CD14-positive monocyte (primary cell): ENCODE results near the gene PHC2. TPM values are rescaled to one million over a fixed set of nuclear protein-coding genes. Genes with fewer than 3 reads are reported as not detected.

Experiments
- DNase-seq, 3 donors: peaks; one replicate each; pipeline ENCODE4 v3.0.0-alpha.2; 2011 to 2022
- H2AFZ ChIP-seq: 2 replicates; pipeline ENCODE4 v1.6.0; 2012; ENCODE audit warnings: mild to moderate bottlenecking, low read depth, low read length, inconsistent platforms; ENCODE audit not compliant: insufficient read depth, poor library complexity, severe bottlenecking
- H3K27ac ChIP-seq, 2 donors: 1 replicate in 1 of 2; 2 replicates in 1 of 2; pipeline ENCODE4 v1.5.1; 2012 to 2013; ENCODE audit warnings: low read length in 2 of 2, control low read depth in 1 of 2, inconsistent platforms in 1 of 2, low read depth in 1 of 2, mild to moderate bottlenecking in 1 of 2
- H3K27me3 ChIP-seq, 2 donors: one replicate each; pipeline versions ENCODE4 v1.6.0 to v1.6.1; 2011 to 2013; ENCODE audit warnings: low read length in 2 of 2; ENCODE audit not compliant: control insufficient read depth in 2 of 2, insufficient read depth in 2 of 2
- H3K36me3 ChIP-seq, 2 donors: replicated peaks in 1 of 2; 1 replicate in 1 of 2; 2 replicates in 1 of 2; pipeline versions ENCODE4 v1.5.1 to v1.6.1; 2012 to 2013; ENCODE audit warnings: low read length in 2 of 2, control low read depth in 1 of 2, inconsistent platforms in 1 of 2, mild to moderate bottlenecking in 1 of 2; ENCODE audit not compliant: insufficient read depth in 2 of 2, control insufficient read depth in 1 of 2
- H3K4me1 ChIP-seq, 2 donors: 1 replicate in 1 of 2; 2 replicates in 1 of 2; pipeline versions ENCODE4 v1.5.1 to v1.6.1; 2012 to 2013; ENCODE audit warnings: low read length in 2 of 2, control low read depth in 1 of 2, inconsistent platforms in 1 of 2, mild to moderate bottlenecking in 1 of 2, moderate library complexity in 1 of 2; ENCODE audit not compliant: insufficient read depth in 2 of 2, control insufficient read depth in 1 of 2
- H3K4me2 ChIP-seq: replicated peaks from 2 replicates; pipeline ENCODE3; 2012; ENCODE audit warnings: low read length, moderate library complexity, mild to moderate bottlenecking; ENCODE audit not compliant: poor library complexity, severe bottlenecking; ENCODE audit errors: extremely low read depth
- H3K4me3 ChIP-seq, 3 experiments: fragments of 200-600 bp in 1 of 3; sonication (generic) in 1 of 3; replicated peaks in 1 of 3; 1 replicate in 2 of 3; 2 replicates in 1 of 3; pipeline ENCODE4 v1.5.1; 2011 to 2013; ENCODE audit warnings: low read length in 3 of 3, mild to moderate bottlenecking in 3 of 3, control low read depth in 2 of 3, low read depth in 2 of 3, inconsistent platforms in 1 of 3, moderate library complexity in 1 of 3
- H3K79me2 ChIP-seq: 2 replicates; pipeline ENCODE4 v1.6.0; 2012; ENCODE audit warnings: mild to moderate bottlenecking, control low read depth, inconsistent platforms, low read length, moderate library complexity; ENCODE audit not compliant: insufficient read depth
- H3K9ac ChIP-seq: 2 replicates; pipeline ENCODE4 v1.6.0; 2017; ENCODE audit warnings: low read length, mild to moderate bottlenecking; ENCODE audit not compliant: insufficient read depth, poor library complexity, severe bottlenecking
- H3K9me3 ChIP-seq, 2 donors: replicated peaks in 1 of 2; 1 replicate in 1 of 2; 2 replicates in 1 of 2; pipeline versions ENCODE4 v1.5.1 to v1.6.1; 2012 to 2013; ENCODE audit warnings: low read length in 2 of 2, control low read depth in 1 of 2; ENCODE audit not compliant: control insufficient read depth in 1 of 2, insufficient read depth in 1 of 2
- H4K20me1 ChIP-seq: 2 replicates; pipeline ENCODE4 v1.6.0; 2012; ENCODE audit warnings: mild to moderate bottlenecking, low read length, control low read depth, moderate library complexity; ENCODE audit not compliant: insufficient read depth
- H3K27ac Mint-ChIP-seq, 7 donors: one replicate each; pipeline ENCODE4 v1.8.0; 2020; ENCODE audit warnings: mild to moderate bottlenecking in 7 of 7, mixed read lengths in 7 of 7, moderate library complexity in 6 of 7, inconsistent platforms in 2 of 7
- H3K27me3 Mint-ChIP-seq, 3 donors: one replicate each; pipeline ENCODE4 v1.8.0; 2021 to 2022; ENCODE audit warnings: low read depth in 3 of 3, mild to moderate bottlenecking in 3 of 3, mixed read lengths in 3 of 3, moderate library complexity in 3 of 3, inconsistent platforms in 1 of 3
- H3K36me3 Mint-ChIP-seq, 2 donors: one replicate each; pipeline ENCODE4 v1.8.0; 2020; ENCODE audit warnings: mixed read lengths in 2 of 2, inconsistent platforms in 1 of 2, mild to moderate bottlenecking in 1 of 2
- H3K4me1 Mint-ChIP-seq: one replicate; pipeline ENCODE4 v1.8.0; 2020; ENCODE audit warnings: mild to moderate bottlenecking, mixed read lengths
- H3K4me3 Mint-ChIP-seq, 2 donors: one replicate each; pipeline ENCODE4 v1.8.0; 2020; ENCODE audit warnings: mild to moderate bottlenecking in 2 of 2, mixed read lengths in 2 of 2, moderate library complexity in 1 of 2
- H3K9me3 Mint-ChIP-seq, 7 donors: one replicate each; pipeline ENCODE4 v1.8.0; 2020 to 2022; ENCODE audit warnings: mixed read lengths in 7 of 7, mild to moderate bottlenecking in 6 of 7, moderate library complexity in 6 of 7, inconsistent platforms in 2 of 7
- WGBS: methylation state at CpG from one replicate; pipeline ENCODE4 v1.1.5; 2013; ENCODE audit warnings: missing lambda C conversion rate; ENCODE audit not compliant: insufficient coverage; 5-methylcytosine and 5-hydroxymethylcytosine counted together
- intact Hi-C, 2 donors: fragments of 100-400 bp; cut with micrococcal nuclease; formaldehyde crosslinking; loops; one replicate each; pipeline versions ENCODE4 v1.15.0 to v1.15.1; 2023
- polyA plus RNA-seq, 3 donors: library from polyadenylated mRNA; depleted of rRNA in 1 of 3; unstranded in 2 of 3; stranded (reverse) in 1 of 3; fragments of 300-500 nt in 2 of 3; fragments of >200 nt in 1 of 3; fragmentation: Illumina TruSeq in 2 of 3; gene quantifications; 1 replicate in 2 of 3; 2 replicates in 1 of 3; pipeline ENCODE4 v1.2.3, GENCODE V29; 2012 to 2021
- TF ChIP-seq, protein P1 (sequence below): fragments of 200-600 bp; IDR thresholded peaks from one replicate; pipeline ENCODE4 v1.8.0; 2022; ENCODE audit warnings: antibody characterized with exemption, mild to moderate bottlenecking

The PHC2 gene
- polyA plus RNA-seq, 3 donors: 18.9 to 85.3 (median 53.1) TPM

DNA sequence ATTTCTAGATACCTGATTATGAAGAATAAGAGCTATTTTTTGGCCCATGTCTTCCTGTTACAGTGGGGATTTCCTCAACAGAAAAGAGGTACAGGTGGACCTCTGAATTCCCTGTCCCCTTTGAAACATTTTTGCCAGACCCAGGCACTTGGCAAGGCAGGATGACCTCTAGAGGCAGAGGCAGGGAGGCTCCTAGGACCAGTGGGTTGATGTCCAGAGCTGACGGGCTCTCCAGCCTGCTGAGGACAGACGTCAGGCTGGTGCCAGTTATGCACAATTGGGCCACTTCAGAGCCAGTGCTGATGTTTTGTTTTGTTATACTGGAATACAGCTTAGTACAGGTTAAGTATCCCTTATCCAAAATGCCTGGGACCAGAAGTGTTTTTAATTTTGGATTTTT is 91.5 kb downstream of the PHC2 start:
- Histone ChIP-seq H3K36me3 (peaks cover 13 to 31% of the 10 kb centered on the region in 2 donors), H2AFZ (no peak overlapping the region), H3K27ac (peak overlapping the region; percentile 66 to 85), H3K4me1 (peaks cover 82 to 99% of the 10 kb centered on the region in 2 donors), H4K20me1 (peaks cover 91% of the 10 kb centered on the region), H3K79me2 (peaks cover 86% of the 10 kb centered on the region), H3K4me2 (peak overlapping the region; percentile 69), H3K27me3 (no peaks in the 10 kb centered on the region), H3K4me3 (peak overlapping the region in 2 of 3 experiments; percentile 14 to 65), H3K9me3 (no peaks in the 10 kb centered on the region), H3K9ac (peak overlapping the region; percentile 39)
- peak overlapping the region; percentile 87 to 96 (median 91) for H3K27ac Mint-ChIP-seq
- H3K36me3 Mint-ChIP-seq: peaks cover 33 to 42% of the 10 kb centered on the region in 2 donors
- intact Hi-C loops: loop anchor here in 1 of 2 donors (1.0 kb wide), 1 partner anchor 8 kb away; no protein-coding TSS in a partner anchor
- DNase-seq: peak in 1 of 3 donors; percentile 20
- 56% methylated on average over 2 of the region's 2 CpGs for WGBS
- H3K27me3 Mint-ChIP-seq: peaks cover 0 to 3% (median 0%) of the 10 kb centered on the region in 3 donors
- peaks cover 96% of the 10 kb centered on the region for H3K4me1 Mint-ChIP-seq
- TF ChIP-seq, protein P1, sequence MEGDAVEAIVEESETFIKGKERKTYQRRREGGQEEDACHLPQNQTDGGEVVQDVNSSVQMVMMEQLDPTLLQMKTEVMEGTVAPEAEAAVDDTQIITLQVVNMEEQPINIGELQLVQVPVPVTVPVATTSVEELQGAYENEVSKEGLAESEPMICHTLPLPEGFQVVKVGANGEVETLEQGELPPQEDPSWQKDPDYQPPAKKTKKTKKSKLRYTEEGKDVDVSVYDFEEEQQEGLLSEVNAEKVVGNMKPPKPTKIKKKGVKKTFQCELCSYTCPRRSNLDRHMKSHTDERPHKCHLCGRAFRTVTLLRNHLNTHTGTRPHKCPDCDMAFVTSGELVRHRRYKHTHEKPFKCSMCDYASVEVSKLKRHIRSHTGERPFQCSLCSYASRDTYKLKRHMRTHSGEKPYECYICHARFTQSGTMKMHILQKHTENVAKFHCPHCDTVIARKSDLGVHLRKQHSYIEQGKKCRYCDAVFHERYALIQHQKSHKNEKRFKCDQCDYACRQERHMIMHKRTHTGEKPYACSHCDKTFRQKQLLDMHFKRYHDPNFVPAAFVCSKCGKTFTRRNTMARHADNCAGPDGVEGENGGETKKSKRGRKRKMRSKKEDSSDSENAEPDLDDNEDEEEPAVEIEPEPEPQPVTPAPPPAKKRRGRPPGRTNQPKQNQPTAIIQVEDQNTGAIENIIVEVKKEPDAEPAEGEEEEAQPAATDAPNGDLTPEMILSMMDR: no peak
- H3K9me3 Mint-ChIP-seq: no peaks in the 10 kb centered on the region
- peak overlapping the region in 1 of 2 donors; percentile 69 for H3K4me3 Mint-ChIP-seq

DNA sequence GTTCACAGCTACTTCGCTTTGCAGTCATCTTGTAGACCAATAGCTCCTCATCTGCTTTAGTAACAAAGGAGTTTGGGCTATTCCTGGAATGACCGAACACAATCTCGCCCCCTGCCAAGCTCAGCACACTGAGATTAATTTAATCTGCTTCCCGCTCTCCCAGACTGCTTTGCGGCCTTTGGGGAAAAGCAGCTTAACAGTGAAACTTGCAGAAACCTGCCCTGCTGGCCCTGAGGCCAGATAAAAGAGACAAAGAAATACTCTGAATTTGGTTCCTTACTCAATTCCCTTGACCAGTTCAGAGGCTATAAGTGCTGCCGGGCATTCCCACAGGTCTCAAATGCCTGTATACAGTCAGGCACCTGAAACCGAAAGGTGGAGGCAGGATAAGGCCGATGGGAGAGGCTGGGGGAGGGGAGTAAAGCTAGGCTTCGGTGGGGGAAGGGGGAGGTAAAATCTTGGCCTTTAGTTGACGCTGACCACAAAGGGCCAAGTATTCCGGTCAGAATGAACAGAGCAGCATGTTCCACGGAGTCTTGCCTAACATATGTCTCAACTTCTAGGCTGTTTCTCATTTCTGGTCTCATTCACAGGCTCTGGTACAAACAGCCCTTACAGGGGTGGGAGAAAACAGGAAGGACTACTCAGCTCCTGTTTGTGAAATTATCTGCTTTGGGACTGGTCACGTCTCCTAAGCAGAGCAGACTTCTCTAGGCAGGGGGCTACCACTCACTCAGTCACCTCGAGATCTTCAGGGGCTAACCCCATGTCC is 92.3 kb downstream of the PHC2 start:
- peaks cover 90 to 99% of the 10 kb centered on the region in 2 donors for H3K4me1 ChIP-seq
- H3K9ac ChIP-seq: peak overlapping the region; percentile 39
- peaks cover 91% of the 10 kb centered on the region for H4K20me1 ChIP-seq

More for the DNA sequence above, 92.3 kb downstream of the PHC2 start:
- Histone ChIP-seq H3K4me2 (peak overlapping the region; percentile 69), H2AFZ (peak overlapping the region; percentile 8), H3K4me3 (peak overlapping the region in 2 of 3 experiments; percentile 11 to 65), H3K27ac (peak overlapping the region; percentile 66 to 85), H3K9me3 (no peaks in the 10 kb centered on the region), H3K79me2 (peaks cover 86% of the 10 kb centered on the region), H3K27me3 (no peaks in the 10 kb centered on the region), H3K36me3 (peaks cover 12 to 24% of the 10 kb centered on the region in 2 donors)
- Mint-ChIP-seq H3K9me3 (no peaks in the 10 kb centered on the region), H3K4me3 (peak overlapping the region; percentile 59 to 77), H3K4me1 (peaks cover 96% of the 10 kb centered on the region), H3K27ac (peak overlapping the region; percentile 87 to 96 (median 91)), H3K36me3 (peaks cover 37 to 44% of the 10 kb centered on the region in 2 donors), H3K27me3 (peaks cover 0 to 3% (median 0%) of the 10 kb centered on the region in 3 donors)
- intact Hi-C loops: loop anchor here in 1 of 2 donors (1.0 kb wide), 1 partner anchor 9 kb away; no protein-coding TSS in a partner anchor
- WGBS: 41% methylated on average over 13 of the region's 14 CpGs
- TF ChIP-seq, protein P1: no peak
- DNase-seq: peak; percentile 83 to 96 (median 91)
